HFFc6 (cell line): ENCODE data around the gene PICALM. TPM values are rescaled to one million over a fixed set of nuclear protein-coding genes. Genes with fewer than 3 reads are reported as not detected.

Experiments
- DNase-seq: peaks from one replicate; pipeline ENCODE4 v3.0.0-alpha.2; 2018
- H3K27ac Mint-ChIP-seq: 2 replicates; pipeline ENCODE4 v1.8.0; 2020; ENCODE audit warnings: mild to moderate bottlenecking, mixed read lengths
- H3K27me3 Mint-ChIP-seq: 2 replicates; pipeline ENCODE4 v1.8.0; 2021; ENCODE audit warnings: mild to moderate bottlenecking, moderate library complexity, mixed read lengths; ENCODE audit not compliant: insufficient read depth
- H3K36me3 Mint-ChIP-seq: 2 replicates; pipeline ENCODE4 v1.8.0; 2021; ENCODE audit warnings: low read depth, mixed read lengths
- H3K4me1 Mint-ChIP-seq: 2 replicates; pipeline ENCODE4 v1.8.0; 2020; ENCODE audit warnings: low read depth, mixed read lengths
- H3K4me3 Mint-ChIP-seq: 2 replicates; pipeline ENCODE4 v1.8.0; 2020; ENCODE audit warnings: mild to moderate bottlenecking, moderate library complexity, mixed read lengths
- H3K9me3 Mint-ChIP-seq: 2 replicates; pipeline ENCODE4 v1.8.0; 2020; ENCODE audit warnings: mild to moderate bottlenecking, mixed read lengths
- CTCF ChIP-seq: fragments of 200-600 bp; sonication (generic); IDR thresholded peaks from 2 replicates; pipeline ENCODE4 v1.5.0; 2021; ENCODE audit warnings: antibody characterized with exemption, mild to moderate bottlenecking
- total RNA-seq, 6 experiments: library from RNA; stranded (reverse); fragmentation: NEBNext Ultra II Directional; extraction: Animal tissue kit (Norgen Biotek cat#: 25700); gene quantifications; 2 replicates in 1 of 6; 3 replicates in 5 of 6; pipeline ENCODE4 v1.2.3, GENCODE V29; 2021

Gene PICALM
- total RNA-seq, 6 experiments from 2014 or later, result 193 to 267 (median 244) TPM

DNA sequence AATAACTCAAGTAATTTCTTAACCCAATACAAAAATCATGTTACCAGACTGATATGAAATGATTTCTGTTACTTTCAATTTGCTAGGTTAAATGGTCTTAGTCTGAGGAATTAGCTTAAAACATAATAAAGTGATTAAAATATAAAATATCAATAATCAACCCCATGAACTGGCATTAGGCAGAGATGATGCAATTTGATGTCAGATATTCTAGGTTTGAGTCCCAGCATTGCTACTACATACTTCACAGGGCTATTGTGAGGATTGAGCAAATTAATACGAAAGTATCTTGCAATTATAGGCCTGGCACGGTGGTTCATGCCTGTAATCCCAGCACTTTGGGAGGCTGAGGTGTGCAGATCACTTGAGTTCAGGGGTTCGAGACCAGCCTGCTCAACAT, 66.5 kb downstream of the PICALM start:
- Mint-ChIP-seq H3K4me1 (no peaks in the 10 kb centered on the region; the same call in 1 of the 2 replicates), H3K27ac (no peak overlapping the region), H3K27me3 (peaks cover 3% of the 10 kb centered on the region; the same call in 1 of the 2 replicates), H3K9me3 (no peaks in the 10 kb centered on the region), H3K4me3 (no peak overlapping the region), H3K36me3 (peaks cover 41% of the 10 kb centered on the region)
- no peak for DNase-seq
- TF ChIP-seq CTCF, result no peak

DNA sequence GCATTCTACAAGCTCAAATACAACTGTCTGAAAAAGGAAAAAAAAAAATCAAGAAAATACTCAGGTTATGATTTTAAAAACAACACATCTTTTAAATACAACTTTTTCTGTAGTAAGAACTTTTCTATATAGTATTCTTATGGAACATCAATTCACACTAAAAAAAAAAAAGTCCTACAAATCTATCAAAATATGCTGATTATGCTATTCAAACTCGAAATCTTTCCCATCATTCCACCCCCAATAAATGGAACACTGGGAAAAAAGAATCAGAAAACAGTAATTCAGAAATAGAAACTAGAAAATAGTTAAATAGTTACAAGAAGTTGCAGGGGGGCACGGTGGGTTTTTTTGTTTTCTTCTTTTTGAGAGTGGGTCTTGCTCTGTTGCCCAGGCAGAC, 77.4 kb downstream of the PICALM start:
- H3K9me3 Mint-ChIP-seq, result no peaks in the 10 kb centered on the region
- no peak for DNase-seq
- H3K4me3 Mint-ChIP-seq, result no peak overlapping the region
- H3K27ac Mint-ChIP-seq, result no peak overlapping the region
- H3K4me1 Mint-ChIP-seq, result peaks cover 13% of the 10 kb centered on the region; the same call in 1 of the 2 replicates
- peaks cover 30% of the 10 kb centered on the region for H3K36me3 Mint-ChIP-seq
- TF ChIP-seq CTCF, result no peak
- peaks cover 3% of the 10 kb centered on the region; the same call in 1 of the 2 replicates for H3K27me3 Mint-ChIP-seq

DNA sequence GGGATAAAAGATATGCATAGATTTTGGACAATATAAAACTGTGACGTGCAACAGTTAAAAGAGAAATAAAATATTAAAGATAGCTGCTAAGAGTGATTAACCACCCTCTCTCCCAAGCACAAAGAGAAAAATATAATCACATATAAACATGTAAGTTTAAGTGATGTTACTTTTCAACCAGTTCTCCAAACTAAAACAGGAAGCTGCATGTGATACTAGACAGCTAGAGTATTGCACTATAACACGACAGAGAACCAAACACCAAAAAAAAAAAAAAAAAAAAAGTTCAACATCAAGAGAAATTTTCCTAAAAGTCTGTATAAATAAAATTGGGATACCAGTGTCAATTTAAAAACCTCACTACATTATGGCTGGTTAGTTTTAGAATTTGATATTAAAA, 79.1 kb downstream of the PICALM start:
- no peak overlapping the region for H3K4me3 Mint-ChIP-seq
- TF ChIP-seq CTCF, result no peak
- H3K36me3 Mint-ChIP-seq, result peaks cover 29% of the 10 kb centered on the region
- no peak for DNase-seq
- peaks cover 13% of the 10 kb centered on the region; the same call in 1 of the 2 replicates for H3K4me1 Mint-ChIP-seq
- no peak overlapping the region for H3K27ac Mint-ChIP-seq
- no peaks in the 10 kb centered on the region for H3K9me3 Mint-ChIP-seq
- H3K27me3 Mint-ChIP-seq, result peaks cover 3% of the 10 kb centered on the region; the same call in 1 of the 2 replicates

DNA sequence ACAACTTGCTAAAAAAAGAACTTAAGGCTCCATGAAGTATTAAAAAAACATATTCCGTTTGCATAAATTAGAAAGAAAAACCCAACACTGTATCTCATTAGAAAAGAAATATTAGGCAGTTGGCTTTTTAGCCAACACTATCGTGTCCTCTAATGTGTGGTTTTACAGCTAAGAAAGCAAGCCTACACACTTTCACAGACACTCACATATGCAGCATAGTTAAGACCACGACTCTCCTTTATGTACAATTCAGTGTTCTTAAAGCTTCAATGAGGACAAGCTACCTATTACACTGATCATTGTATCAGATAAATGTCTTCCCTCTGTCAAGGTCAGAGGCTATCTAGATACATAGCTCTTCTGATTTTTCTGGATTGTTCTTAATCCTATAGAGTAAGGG, 80.1 kb downstream of the PICALM start:
- Mint-ChIP-seq H3K27me3 (peaks cover 3% of the 10 kb centered on the region; the same call in 1 of the 2 replicates), H3K27ac (peak overlapping the region; percentile 68; the same call in 1 of the 2 replicates), H3K4me3 (no peak overlapping the region), H3K4me1 (peaks cover 22% of the 10 kb centered on the region), H3K36me3 (peaks cover 37% of the 10 kb centered on the region), H3K9me3 (no peaks in the 10 kb centered on the region)
- DNase-seq, result no peak
- no peak for TF ChIP-seq CTCF

DNA sequence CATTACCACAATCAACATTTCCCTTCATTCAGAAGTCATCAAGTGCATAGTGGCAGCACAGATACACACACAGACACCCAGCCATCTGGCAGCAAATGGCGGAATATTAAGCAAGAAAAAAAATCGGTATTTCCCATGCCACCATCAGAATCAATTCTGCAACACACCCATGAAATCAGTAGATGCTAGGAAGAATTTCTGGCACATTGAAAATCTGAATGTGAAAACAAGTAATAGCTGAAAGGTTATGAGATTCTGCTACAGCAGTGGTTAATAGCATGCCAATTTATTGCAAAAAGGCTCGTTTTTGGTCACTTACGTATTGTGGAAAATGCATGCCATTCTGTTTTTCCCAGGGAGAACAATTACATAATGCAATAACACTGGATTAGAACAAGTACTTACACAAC, 91.1 kb downstream of the PICALM start:
- H3K4me3 Mint-ChIP-seq, result no peak overlapping the region
- no peaks in the 10 kb centered on the region for H3K9me3 Mint-ChIP-seq
- peaks cover 20% of the 10 kb centered on the region for H3K36me3 Mint-ChIP-seq
- H3K27ac Mint-ChIP-seq, result no peak overlapping the region
- no peak for DNase-seq
- no peaks in the 10 kb centered on the region for H3K27me3 Mint-ChIP-seq
- TF ChIP-seq CTCF, result no peak
- no peaks in the 10 kb centered on the region for H3K4me1 Mint-ChIP-seq

GRCh38 chr11:85976525-85976924, 92.4 kb downstream of the PICALM start:
- Mint-ChIP-seq H3K27me3 (no peaks in the 10 kb centered on the region), H3K27ac (no peak overlapping the region), H3K4me3 (no peak overlapping the region; the same call in 1 of the 2 replicates), H3K9me3 (no peaks in the 10 kb centered on the region), H3K4me1 (no peaks in the 10 kb centered on the region), H3K36me3 (peaks cover 21% of the 10 kb centered on the region)
- DNase-seq, result no peak
- TF ChIP-seq CTCF, result no peak
